ENCODE data around the gene CGNL1.

GRCh38 chr15:57570340-57570739, 194.0 kb downstream of the CGNL1 start:
- TF ChIP-seq CTCF (IDR thresholded peaks at IDR 0.05) (no peak), POLR2A (IDR thresholded peaks at IDR 0.05) (no peak)
